Measurements from ENCODE around the gene MSANTD4. TPM values are rescaled to one million over a fixed set of nuclear protein-coding genes. Genes with fewer than 3 reads are reported as not detected.

MSANTD4 gene
- total RNA-seq, 1 donor from 2014 or later = 18.9 TPM

DNA sequence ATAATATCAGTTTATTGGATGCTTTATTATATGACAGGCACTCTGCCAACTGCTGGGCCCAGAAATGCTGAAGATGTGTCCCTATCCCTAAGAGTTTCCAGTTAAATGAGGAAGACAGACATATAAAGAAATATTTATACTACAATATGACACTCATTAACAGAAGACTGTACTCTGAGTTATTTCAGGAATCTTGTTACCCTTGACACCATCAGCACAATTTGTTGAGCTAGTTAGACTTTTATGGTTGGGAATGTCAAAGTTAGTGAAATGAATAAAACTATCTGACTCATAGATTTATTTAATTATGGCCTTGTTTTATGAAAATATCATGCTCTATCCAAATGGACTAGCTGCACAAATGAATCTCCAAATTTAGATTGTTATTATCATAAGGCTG lies 25.6 kb upstream of the MSANTD4 start:
- intact Hi-C loops (cut with micrococcal nuclease) = no loop called here
- ATAC-seq (ENCODE audit: low read depth) (no peak), DNase-seq (no peak)
- H3K4me3 Mint-ChIP-seq = no peak overlapping the region
- H3K27ac Mint-ChIP-seq = no peak overlapping the region
- peaks cover 14% of the 10 kb centered on the region for H3K27me3 Mint-ChIP-seq
- no peaks in the 10 kb centered on the region for H3K36me3 Mint-ChIP-seq (ENCODE audit: low read depth)
- CTCF ChIA-PET = no interaction called here
- POLR2A ChIA-PET = no interaction called here
- TF ChIP-seq CTCF (IDR thresholded peaks at IDR 0.05) = no peak
- H3K9me3 Mint-ChIP-seq = no peaks in the 10 kb centered on the region
- H3K4me1 Mint-ChIP-seq = no peaks in the 10 kb centered on the region

DNA sequence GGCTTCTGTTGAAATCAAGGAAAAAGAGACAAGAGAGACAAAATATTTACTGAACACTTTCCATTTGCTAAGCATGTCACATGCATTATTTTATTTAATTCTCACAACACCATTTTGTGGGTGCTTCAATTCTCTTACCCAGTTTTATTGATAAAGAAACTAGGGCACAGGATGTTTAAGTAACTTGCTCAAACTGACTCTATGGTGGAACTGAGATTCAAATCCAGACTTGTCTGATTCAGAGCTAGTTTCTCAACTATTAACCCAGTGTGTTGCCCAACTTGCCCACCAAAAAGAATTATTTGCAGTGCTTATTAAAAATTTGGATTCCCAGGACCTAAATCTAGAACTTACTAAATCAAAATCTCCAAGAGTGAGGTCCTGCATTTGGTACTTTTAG lies 21.5 kb upstream of the MSANTD4 start:
- POLR2A ChIA-PET = no interaction called here

DNA sequence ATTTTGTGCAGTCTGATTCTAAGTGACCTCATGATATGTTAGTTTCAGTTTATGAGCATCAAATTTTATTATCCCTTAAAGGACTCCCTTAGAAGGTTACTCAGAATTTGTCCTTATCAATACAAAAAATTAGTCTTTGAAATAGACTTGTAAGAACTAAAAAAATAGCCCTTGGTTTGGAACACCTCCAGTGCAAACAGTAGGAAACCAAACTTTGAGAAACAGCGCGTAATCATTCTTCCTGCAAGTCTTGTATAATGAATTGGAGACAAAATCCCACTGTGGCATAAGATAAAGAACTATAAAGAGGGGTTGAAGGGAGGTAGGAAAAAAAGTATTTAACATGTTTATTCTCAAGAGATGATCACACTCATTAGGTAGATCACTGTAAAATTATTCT lies 10.8 kb upstream of the MSANTD4 start:
- H3K27me3 Mint-ChIP-seq = peaks cover 43% of the 10 kb centered on the region
- intact Hi-C loops (cut with micrococcal nuclease) = no loop called here
- peaks cover 2% of the 10 kb centered on the region for H3K9me3 Mint-ChIP-seq
- H3K36me3 Mint-ChIP-seq (ENCODE audit: low read depth) = no peaks in the 10 kb centered on the region
- ChIA-PET CTCF (no interaction called here), POLR2A (no interaction called here)
- ATAC-seq (ENCODE audit: low read depth) = no peak
- no peak for TF ChIP-seq CTCF (IDR thresholded peaks at IDR 0.05)
- H3K27ac Mint-ChIP-seq = no peak overlapping the region
- H3K4me1 Mint-ChIP-seq = no peaks in the 10 kb centered on the region
- no peak for DNase-seq
- no peak overlapping the region for H3K4me3 Mint-ChIP-seq

More for the DNA sequence above, 21.5 kb upstream of the MSANTD4 start:
- Mint-ChIP-seq H3K27me3 (peaks cover 18% of the 10 kb centered on the region), H3K9me3 (no peaks in the 10 kb centered on the region), H3K27ac (no peak overlapping the region), H3K4me3 (no peak overlapping the region), H3K4me1 (no peaks in the 10 kb centered on the region), H3K36me3 (ENCODE audit: low read depth) (no peaks in the 10 kb centered on the region)
- ATAC-seq (ENCODE audit: low read depth) (no peak), DNase-seq (no peak)
- no peak for TF ChIP-seq CTCF (IDR thresholded peaks at IDR 0.05)
- intact Hi-C loops (cut with micrococcal nuclease) = no loop called here
- CTCF ChIA-PET = no interaction called here

DNA sequence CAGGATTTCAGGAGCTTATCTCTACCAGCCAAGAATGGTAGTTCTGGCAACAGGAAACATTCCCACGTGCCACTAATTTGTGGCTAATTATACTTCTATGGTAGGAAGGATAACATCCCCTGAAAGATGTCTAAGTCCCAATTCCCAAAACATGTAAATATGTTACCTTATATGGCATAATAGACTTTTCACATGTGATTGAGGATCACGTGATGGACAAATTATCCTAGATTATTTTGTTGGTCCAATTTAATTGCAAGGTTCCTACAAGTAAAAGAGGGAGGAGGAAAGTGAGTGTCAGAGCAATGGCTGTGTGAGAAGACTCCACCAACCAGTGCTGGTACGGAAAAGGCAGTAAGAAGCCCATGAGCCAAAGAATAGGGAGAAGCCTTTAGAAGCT lies 9.9 kb upstream of the MSANTD4 start:
- Mint-ChIP-seq H3K36me3 (ENCODE audit: low read depth) (no peaks in the 10 kb centered on the region), H3K4me1 (no peaks in the 10 kb centered on the region), H3K27me3 (peaks cover 42% of the 10 kb centered on the region), H3K27ac (no peak overlapping the region), H3K9me3 (peaks cover 4% of the 10 kb centered on the region), H3K4me3 (no peak overlapping the region)
- intact Hi-C loops (cut with micrococcal nuclease) = no loop called here
- TF ChIP-seq CTCF (IDR thresholded peaks at IDR 0.05) = no peak
- ATAC-seq (ENCODE audit: low read depth) (no peak), DNase-seq (no peak)
- CTCF ChIA-PET = interaction anchor here (0.9 kb wide), 1 partner anchor 27 kb away, joined by 3 read pairs; no protein-coding TSS in a partner anchor
- POLR2A ChIA-PET = no interaction called here

- no peak for DNase-seq
- H3K4me3 Mint-ChIP-seq = no peak overlapping the region
- ATAC-seq (ENCODE audit: low read depth) = no peak
- H3K9me3 Mint-ChIP-seq = peaks cover 4% of the 10 kb centered on the region
- H3K27ac Mint-ChIP-seq = no peak overlapping the region
- ChIA-PET POLR2A (no interaction called here), CTCF (interaction anchor here (0.9 kb wide), 1 partner anchor 28 kb away, joined by 3 read pairs; no protein-coding TSS in a partner anchor)
- H3K4me1 Mint-ChIP-seq = no peaks in the 10 kb centered on the region
- H3K36me3 Mint-ChIP-seq (ENCODE audit: low read depth) = no peaks in the 10 kb centered on the region
- intact Hi-C loops (cut with micrococcal nuclease) = no loop called here
- no peak for TF ChIP-seq CTCF (IDR thresholded peaks at IDR 0.05)
- H3K27me3 Mint-ChIP-seq = peaks cover 40% of the 10 kb centered on the region
Measured at GRCh38 chr11:106031202-106031810, 9.3 kb upstream of the MSANTD4 start.
